OCI-LY1 (cell line): ENCODE measurements around the gene CLCA2.

ENCODE experiments used
- CTCF ChIP-seq: fragments of 200-600 bp; sonication (generic), shearing (Covaris generic); IDR thresholded peaks from 2 replicates; pipeline ENCODE4 v1.5.1; 2017; ENCODE audit warnings: mild to moderate bottlenecking, antibody characterized with exemption, low read length, moderate library complexity, mixed read lengths
- EZH2 ChIP-seq: fragments of 200-600 bp; sonication (generic), shearing (Covaris generic); IDR thresholded peaks from 2 replicates; pipeline ENCODE4 v1.8.0; 2017; ENCODE audit warnings: borderline replicate concordance, mixed run types, mild to moderate bottlenecking, antibody characterized with exemption, low read length, moderate library complexity, mixed read lengths

GRCh38 chr1:86477256-86477655, 53.3 kb downstream of the CLCA2 start:
- no peak for TF ChIP-seq CTCF
- TF ChIP-seq EZH2: no peak
